Loucy (cell line): Measurements from ENCODE around the gene SIPA1L3.

Experiments used
- CTCF ChIP-seq: fragments of 200-600 bp; sonication (generic); conservative IDR thresholded peaks from 2 replicates; pipeline ENCODE4 v1.5.1; 2014; ENCODE audit warnings: mild to moderate bottlenecking, antibody characterized with exemption, low read length
- EZH2phosphoT487 ChIP-seq: fragments of 200-600 bp; IDR thresholded peaks from 2 replicates; pipeline ENCODE4 v1.6.1; 2018; ENCODE audit warnings: antibody characterized with exemption, mild to moderate bottlenecking, moderate library complexity, borderline replicate concordance

GRCh38 chr19:38081547-38082255 is 174.7 kb downstream of the SIPA1L3 start:
- TF ChIP-seq CTCF (no peak), EZH2phosphoT487 (no peak)
